OCI-LY3 (cell line): Measurements from ENCODE around the gene PFAS.

Experiments used
- EZH2phosphoT487 ChIP-seq: fragments of 200-600 bp; shearing (Covaris generic); IDR thresholded peaks from 2 replicates; pipeline ENCODE4 v1.6.1; 2018; ENCODE audit warnings: antibody characterized with exemption, mixed run types, low read depth
- TF ChIP-seq, protein P1 (sequence below): fragments of 200-600, 300-600 bp; sonication (generic); IDR thresholded peaks from 2 replicates; pipeline ENCODE4 v1.5.1; 2014; ENCODE audit warnings: antibody characterized with exemption, low read length, low read depth

DNA sequence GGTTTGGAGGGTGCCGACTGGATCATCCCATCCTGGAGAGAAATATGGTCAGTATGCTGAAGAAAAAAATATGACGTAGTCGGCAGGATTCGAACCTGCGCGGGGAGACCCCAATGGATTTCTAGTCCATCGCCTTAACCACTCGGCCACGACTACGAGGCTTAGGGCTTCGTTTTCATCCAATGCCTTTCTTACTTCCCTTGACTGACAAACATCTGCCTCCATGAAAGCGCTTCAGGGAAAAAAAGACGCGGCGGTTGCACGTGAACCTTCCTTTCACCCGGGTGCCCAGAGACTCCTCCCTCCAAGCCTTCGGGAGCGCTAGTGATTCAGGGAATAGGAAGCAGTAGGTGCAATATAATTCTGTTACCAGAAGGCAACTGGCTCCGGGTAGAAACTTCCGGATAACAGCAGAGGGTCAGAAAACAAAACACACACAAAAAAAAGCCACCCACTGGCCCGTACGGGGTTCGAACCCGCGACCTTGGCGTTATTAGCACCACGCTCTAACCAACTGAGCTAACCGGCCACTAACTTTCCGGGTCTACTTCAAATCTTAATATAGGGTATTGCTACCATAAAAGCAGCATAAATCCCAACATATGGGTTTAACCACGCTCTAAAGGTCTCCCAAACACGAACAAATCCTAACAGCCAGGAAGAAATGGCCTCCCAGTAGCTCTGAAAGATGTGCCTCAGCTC is 22.4 kb upstream of the PFAS start:
- TF ChIP-seq, protein P1, sequence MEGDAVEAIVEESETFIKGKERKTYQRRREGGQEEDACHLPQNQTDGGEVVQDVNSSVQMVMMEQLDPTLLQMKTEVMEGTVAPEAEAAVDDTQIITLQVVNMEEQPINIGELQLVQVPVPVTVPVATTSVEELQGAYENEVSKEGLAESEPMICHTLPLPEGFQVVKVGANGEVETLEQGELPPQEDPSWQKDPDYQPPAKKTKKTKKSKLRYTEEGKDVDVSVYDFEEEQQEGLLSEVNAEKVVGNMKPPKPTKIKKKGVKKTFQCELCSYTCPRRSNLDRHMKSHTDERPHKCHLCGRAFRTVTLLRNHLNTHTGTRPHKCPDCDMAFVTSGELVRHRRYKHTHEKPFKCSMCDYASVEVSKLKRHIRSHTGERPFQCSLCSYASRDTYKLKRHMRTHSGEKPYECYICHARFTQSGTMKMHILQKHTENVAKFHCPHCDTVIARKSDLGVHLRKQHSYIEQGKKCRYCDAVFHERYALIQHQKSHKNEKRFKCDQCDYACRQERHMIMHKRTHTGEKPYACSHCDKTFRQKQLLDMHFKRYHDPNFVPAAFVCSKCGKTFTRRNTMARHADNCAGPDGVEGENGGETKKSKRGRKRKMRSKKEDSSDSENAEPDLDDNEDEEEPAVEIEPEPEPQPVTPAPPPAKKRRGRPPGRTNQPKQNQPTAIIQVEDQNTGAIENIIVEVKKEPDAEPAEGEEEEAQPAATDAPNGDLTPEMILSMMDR = no peak
- TF ChIP-seq EZH2phosphoT487 = no peak
